DMS79 (cell line): ENCODE measurements around the gene CCR6.

Experiments used
- DNase-seq: peaks from one replicate; lab custom pipeline; 2025; lab: John Stamatoyannopoulos, UW

The CCR6 gene

GRCh38 chr6:167120583-167120903 is 2.4 kb upstream of the CCR6 start:
- no peak for DNase-seq

GRCh38 chr6:167121335-167121841 is 1.5 kb upstream of the CCR6 start:
- DNase-seq, result no peak

- no peak for DNase-seq
Observed at GRCh38 chr6:167122041-167122826, 662 bp upstream of the CCR6 start.

- DNase-seq, result no peak
Observed at GRCh38 chr6:167124753-167125152, 1.9 kb downstream of the CCR6 start.

- DNase-seq, result no peak
Observed at GRCh38 chr6:167125410-167125809, 2.5 kb downstream of the CCR6 start.

- DNase-seq, result no peak
Observed at GRCh38 chr6:167125855-167126349, 3.0 kb downstream of the CCR6 start.

- no peak for DNase-seq
Observed at GRCh38 chr6:167127785-167128531, 5.1 kb downstream of the CCR6 start.

GRCh38 chr6:167129159-167129558 is 6.3 kb downstream of the CCR6 start:
- DNase-seq, result no peak

- DNase-seq, result no peak
Observed at GRCh38 chr6:167129562-167129961, 6.7 kb downstream of the CCR6 start.

- DNase-seq, result no peak
Observed at GRCh38 chr6:167130008-167130677, 7.2 kb downstream of the CCR6 start.

GRCh38 chr6:167130712-167131684 is 8.1 kb downstream of the CCR6 start:
- peak; percentile 60 for DNase-seq

- no peak for DNase-seq
Observed at GRCh38 chr6:167134448-167135328, 11.8 kb downstream of the CCR6 start.

GRCh38 chr6:167136376-167136775 is 13.5 kb downstream of the CCR6 start:
- DNase-seq, result no peak

GRCh38 chr6:167137081-167137480 is 14.2 kb downstream of the CCR6 start:
- no peak for DNase-seq

GRCh38 chr6:167137881-167138280 is 15.0 kb downstream of the CCR6 start:
- peak; percentile 19 for DNase-seq

GRCh38 chr6:167139761-167140160 is 16.9 kb downstream of the CCR6 start:
- DNase-seq, result no peak

- no peak for DNase-seq
Observed at GRCh38 chr6:167140589-167141474, 17.9 kb downstream of the CCR6 start.

GRCh38 chr6:167141667-167142432 is 19.0 kb downstream of the CCR6 start:
- DNase-seq, result peak; percentile 27

- DNase-seq, result no peak
Observed at GRCh38 chr6:167142433-167142761, 19.5 kb downstream of the CCR6 start.
